Mucosa of rectum (tissue), 2 donors: ENCODE results near the gene CERKL.
"Not testable (repeated sequence)": the region's sequence is repeated elsewhere in the genome, so short reads cannot be mapped to it uniquely, and the experiment has no call there.

Experiments
- H3K27ac ChIP-seq, 2 donors: one replicate each; pipeline ENCODE4 v1.7.0; 2013; ENCODE audit warnings: inconsistent platforms in 2 of 2, low read depth in 2 of 2, low read length in 2 of 2
- H3K27me3 ChIP-seq, 2 donors: one replicate each; pipeline ENCODE4 v1.7.0; 2013; ENCODE audit warnings: low read length in 2 of 2; ENCODE audit not compliant: control insufficient read depth in 2 of 2, insufficient read depth in 2 of 2
- H3K36me3 ChIP-seq, 2 donors: one replicate each; pipeline ENCODE4 v1.7.0; 2013; ENCODE audit warnings: low read length in 2 of 2; ENCODE audit not compliant: control insufficient read depth in 2 of 2, insufficient read depth in 2 of 2
- H3K4me1 ChIP-seq, 2 donors: one replicate each; pipeline ENCODE4 v1.7.0; 2013; ENCODE audit warnings: low read length in 2 of 2, mild to moderate bottlenecking in 1 of 2; ENCODE audit not compliant: control insufficient read depth in 2 of 2, insufficient read depth in 2 of 2
- H3K4me3 ChIP-seq, 2 donors: one replicate each; pipeline ENCODE4 v1.7.0; 2013; ENCODE audit warnings: low read length in 2 of 2
- H3K9ac ChIP-seq, 2 donors: one replicate each; pipeline ENCODE4 v1.7.0; 2013; ENCODE audit warnings: low read length in 2 of 2, low read depth in 1 of 2, mild to moderate bottlenecking in 1 of 2
- H3K9me3 ChIP-seq, 2 donors: one replicate each; pipeline ENCODE4 v1.7.0; 2013; ENCODE audit warnings: low read length in 2 of 2; ENCODE audit not compliant: control insufficient read depth in 2 of 2
- donor health status: healthy.
- donor health status: Normal muscosa, but diverticular disease.

Gene CERKL, protein sequence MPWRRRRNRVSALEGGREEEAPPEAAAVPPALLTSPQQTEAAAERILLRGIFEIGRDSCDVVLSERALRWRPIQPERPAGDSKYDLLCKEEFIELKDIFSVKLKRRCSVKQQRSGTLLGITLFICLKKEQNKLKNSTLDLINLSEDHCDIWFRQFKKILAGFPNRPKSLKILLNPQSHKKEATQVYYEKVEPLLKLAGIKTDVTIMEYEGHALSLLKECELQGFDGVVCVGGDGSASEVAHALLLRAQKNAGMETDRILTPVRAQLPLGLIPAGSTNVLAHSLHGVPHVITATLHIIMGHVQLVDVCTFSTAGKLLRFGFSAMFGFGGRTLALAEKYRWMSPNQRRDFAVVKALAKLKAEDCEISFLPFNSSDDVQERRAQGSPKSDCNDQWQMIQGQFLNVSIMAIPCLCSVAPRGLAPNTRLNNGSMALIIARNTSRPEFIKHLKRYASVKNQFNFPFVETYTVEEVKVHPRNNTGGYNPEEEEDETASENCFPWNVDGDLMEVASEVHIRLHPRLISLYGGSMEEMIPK

DNA sequence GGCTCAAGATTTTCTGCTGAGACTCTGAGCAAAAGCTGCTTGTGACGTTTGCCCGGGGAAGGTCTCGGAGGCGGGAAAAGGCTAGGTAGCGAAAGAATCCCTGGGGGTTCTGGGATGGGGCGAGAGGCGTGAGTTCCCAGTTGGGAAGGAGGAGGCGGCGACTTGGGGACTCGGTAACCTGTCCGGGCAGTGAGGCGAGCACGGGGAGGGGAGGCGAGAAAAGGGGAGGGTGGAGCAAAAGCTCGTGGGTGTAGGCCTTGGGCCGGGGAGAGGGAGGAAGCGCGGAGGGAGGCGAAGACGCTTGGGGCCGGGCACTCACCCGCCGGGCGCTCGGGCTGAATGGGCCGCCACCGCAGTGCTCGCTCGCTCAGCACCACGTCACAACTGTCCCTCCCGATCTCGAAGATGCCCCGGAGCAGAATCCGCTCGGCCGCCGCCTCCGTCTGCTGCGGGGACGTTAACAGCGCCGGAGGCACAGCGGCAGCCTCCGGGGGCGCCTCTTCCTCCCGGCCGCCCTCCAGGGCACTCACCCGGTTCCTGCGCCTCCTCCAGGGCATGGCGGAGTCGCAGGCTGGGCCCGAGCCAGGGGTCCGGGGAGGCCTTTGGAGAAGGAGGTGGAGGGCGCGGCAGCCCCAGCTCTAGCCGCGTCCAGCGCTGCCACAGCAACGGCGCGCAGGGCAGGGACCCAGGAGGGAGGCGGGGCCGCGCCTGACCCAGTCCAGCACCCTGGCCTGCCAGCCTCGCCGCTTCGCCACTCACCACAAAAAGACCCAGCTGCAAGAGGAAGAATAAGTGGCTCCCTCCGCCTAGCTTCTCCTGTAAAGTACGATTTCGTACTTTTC lies at the start of gene CERKL:
Gene CERKL (minus strand): TSS at position 656 of the 842 bp plus-strand sequence. CDS start 99 bp downstream, at position 557.
- Histone ChIP-seq H3K4me3 (peak within 1 kb of the TSS; percentile 53 to 57), H3K27me3 (peaks cover 6 to 13% of the 10 kb centered on the region in 2 donors), H3K9me3 (no peaks in the 10 kb centered on the region), H3K27ac (no peak within 1 kb of the TSS), H3K36me3 (no peaks in the 10 kb centered on the region), H3K9ac (no peak within 1 kb of the TSS), H3K4me1 (no peaks in the 10 kb centered on the region)

DNA sequence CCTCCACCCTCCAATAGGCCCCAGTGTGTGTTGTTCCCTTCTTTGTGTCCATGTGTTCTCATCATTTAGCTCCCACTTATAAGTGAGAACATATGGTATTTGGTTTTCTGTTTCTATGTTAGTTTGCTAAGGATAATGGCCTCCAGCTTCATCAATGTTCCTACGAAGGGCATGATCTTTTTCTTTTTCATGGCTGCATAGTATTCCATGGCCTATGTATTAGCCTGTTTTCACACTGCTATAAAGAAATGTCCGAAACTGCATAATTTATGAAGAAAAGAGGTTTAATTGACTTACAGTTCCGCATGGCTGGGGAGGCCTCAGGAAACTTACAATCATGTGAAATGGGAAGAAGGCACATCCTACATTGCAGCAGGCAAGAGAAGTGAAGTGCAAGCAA lies 45.6 kb upstream of the CERKL start:
- not testable (repeated sequence) for H3K4me3 ChIP-seq, H3K27ac ChIP-seq, H3K27me3 ChIP-seq, H3K9ac ChIP-seq, H3K4me1 ChIP-seq, H3K36me3 ChIP-seq, H3K9me3 ChIP-seq

- H3K4me3 ChIP-seq, result no peak overlapping the region
- no peak overlapping the region for H3K27ac ChIP-seq
Observed at GRCh38 chr2:181698223-181698622, 41.3 kb upstream of the CERKL start.

DNA sequence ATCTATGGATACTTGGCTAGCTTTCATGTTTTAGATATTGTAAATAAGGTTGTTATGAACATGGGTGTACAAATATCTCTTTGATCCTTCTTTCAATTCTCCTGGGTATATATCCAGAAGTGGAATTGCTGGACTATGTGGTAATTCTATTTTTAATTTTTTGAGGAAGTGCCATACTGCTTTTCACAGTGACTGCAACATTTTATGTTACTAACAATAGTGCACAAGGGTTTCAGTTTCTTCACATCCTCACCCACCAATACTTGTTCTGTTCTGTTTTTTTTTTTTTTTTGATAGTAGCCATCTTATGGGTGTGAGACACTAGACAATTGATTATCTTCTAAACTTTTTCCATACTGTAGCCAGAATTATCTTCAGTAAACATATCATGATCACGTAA lies 40.7 kb upstream of the CERKL start:
- Histone ChIP-seq H3K9ac (no peak overlapping the region), H3K9me3 (no peaks in the 10 kb centered on the region), H3K27me3 (no peaks in the 10 kb centered on the region)

More at GRCh38 chr2:181698223-181698622, 41.3 kb upstream of the CERKL start:
- no peak overlapping the region for H3K9ac ChIP-seq
- H3K9me3 ChIP-seq, result no peaks in the 10 kb centered on the region
- H3K27me3 ChIP-seq, result no peaks in the 10 kb centered on the region
- no peaks in the 10 kb centered on the region for H3K4me1 ChIP-seq
- no peaks in the 10 kb centered on the region for H3K36me3 ChIP-seq

GRCh38 chr2:181697126-181697525 lies 40.2 kb upstream of the CERKL start:
- H3K27me3 ChIP-seq, result no peaks in the 10 kb centered on the region
- no peak overlapping the region for H3K27ac ChIP-seq

More for the DNA sequence above, 40.7 kb upstream of the CERKL start:
- no peaks in the 10 kb centered on the region for H3K36me3 ChIP-seq
- no peaks in the 10 kb centered on the region for H3K4me1 ChIP-seq
- H3K4me3 ChIP-seq, result no peak overlapping the region
- no peak overlapping the region for H3K27ac ChIP-seq

GRCh38 chr2:181694271-181694670 lies 37.4 kb upstream of the CERKL start:
- Histone ChIP-seq H3K9ac (no peak overlapping the region), H3K4me1 (no peaks in the 10 kb centered on the region), H3K9me3 (no peaks in the 10 kb centered on the region), H3K4me3 (no peak overlapping the region), H3K36me3 (no peaks in the 10 kb centered on the region), H3K27ac (no peak overlapping the region), H3K27me3 (peaks cover 0 to 7% of the 10 kb centered on the region in 2 donors)

More at GRCh38 chr2:181697126-181697525, 40.2 kb upstream of the CERKL start:
- Histone ChIP-seq H3K4me3 (no peak overlapping the region), H3K9me3 (no peaks in the 10 kb centered on the region), H3K4me1 (no peaks in the 10 kb centered on the region), H3K36me3 (no peaks in the 10 kb centered on the region), H3K9ac (no peak overlapping the region)

- Histone ChIP-seq H3K27ac (no peak overlapping the region), H3K4me1 (no peaks in the 10 kb centered on the region), H3K9me3 (no peaks in the 10 kb centered on the region), H3K36me3 (no peaks in the 10 kb centered on the region), H3K4me3 (no peak overlapping the region), H3K27me3 (peaks cover 7 to 11% of the 10 kb centered on the region in 2 donors), H3K9ac (no peak overlapping the region)
Observed at GRCh38 chr2:181690860-181691259, 34.0 kb upstream of the CERKL start.

- Histone ChIP-seq H3K4me1 (no peaks in the 10 kb centered on the region), H3K4me3 (no peak overlapping the region), H3K9ac (no peak overlapping the region), H3K27ac (no peak overlapping the region), H3K9me3 (peaks cover 0 to 5% of the 10 kb centered on the region in 2 donors), H3K27me3 (peaks cover 33 to 44% of the 10 kb centered on the region in 2 donors), H3K36me3 (no peaks in the 10 kb centered on the region)
Observed at GRCh38 chr2:181686576-181687185, 29.8 kb upstream of the CERKL start.

DNA sequence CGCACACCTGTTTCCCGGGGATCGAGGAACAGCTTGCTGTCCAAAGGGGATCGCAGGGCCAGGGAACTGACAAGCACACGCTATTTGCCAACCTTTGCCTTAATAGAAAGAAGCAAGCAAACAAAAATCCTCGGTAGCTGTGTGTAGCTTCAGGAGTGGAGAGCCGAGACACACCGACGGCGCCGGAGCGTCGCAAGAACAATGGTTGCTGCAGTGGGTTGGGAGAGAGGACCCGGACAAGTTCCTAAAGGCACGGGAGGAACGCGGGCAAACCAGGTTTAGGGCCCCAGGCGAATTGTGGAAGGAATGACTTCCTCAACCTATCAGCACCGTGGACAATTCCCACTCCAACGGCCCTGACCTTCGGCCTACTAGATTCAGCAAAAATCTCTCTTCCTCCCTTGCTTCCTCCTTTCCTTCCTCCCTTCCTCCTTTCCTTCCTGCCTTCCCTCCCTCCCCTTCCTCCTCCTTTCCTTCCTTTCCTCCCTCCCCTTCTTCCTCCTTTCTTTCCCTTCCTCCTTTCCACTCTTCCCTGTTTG lies 28.3 kb upstream of the CERKL start:
- Histone ChIP-seq H3K27me3 (peaks cover 46 to 57% of the 10 kb centered on the region in 2 donors), H3K9me3 (peaks cover 0 to 5% of the 10 kb centered on the region in 2 donors), H3K4me1 (peaks cover 0 to 2% of the 10 kb centered on the region in 2 donors), H3K36me3 (no peaks in the 10 kb centered on the region), H3K9ac (no peak overlapping the region), H3K27ac (no peak overlapping the region), H3K4me3 (no peak overlapping the region)
